GM19023 (cell line): Measurements from ENCODE around the gene QSOX2.

Experiments
- ATAC-seq: cut with Tn5 transposase; IDR thresholded peaks from one replicate; pipeline ENCODE4 v1.9.1; 2021; ENCODE audit warnings: mild to moderate bottlenecking, moderate library complexity; ENCODE audit not compliant: unreplicated experiment

QSOX2 gene

GRCh38 chr9:136225748-136226679, 19.6 kb downstream of the QSOX2 start:
- peak; percentile 74 for ATAC-seq

GRCh38 chr9:136225366-136225747, 20.3 kb downstream of the QSOX2 start:
- ATAC-seq: peak; percentile 44

DNA sequence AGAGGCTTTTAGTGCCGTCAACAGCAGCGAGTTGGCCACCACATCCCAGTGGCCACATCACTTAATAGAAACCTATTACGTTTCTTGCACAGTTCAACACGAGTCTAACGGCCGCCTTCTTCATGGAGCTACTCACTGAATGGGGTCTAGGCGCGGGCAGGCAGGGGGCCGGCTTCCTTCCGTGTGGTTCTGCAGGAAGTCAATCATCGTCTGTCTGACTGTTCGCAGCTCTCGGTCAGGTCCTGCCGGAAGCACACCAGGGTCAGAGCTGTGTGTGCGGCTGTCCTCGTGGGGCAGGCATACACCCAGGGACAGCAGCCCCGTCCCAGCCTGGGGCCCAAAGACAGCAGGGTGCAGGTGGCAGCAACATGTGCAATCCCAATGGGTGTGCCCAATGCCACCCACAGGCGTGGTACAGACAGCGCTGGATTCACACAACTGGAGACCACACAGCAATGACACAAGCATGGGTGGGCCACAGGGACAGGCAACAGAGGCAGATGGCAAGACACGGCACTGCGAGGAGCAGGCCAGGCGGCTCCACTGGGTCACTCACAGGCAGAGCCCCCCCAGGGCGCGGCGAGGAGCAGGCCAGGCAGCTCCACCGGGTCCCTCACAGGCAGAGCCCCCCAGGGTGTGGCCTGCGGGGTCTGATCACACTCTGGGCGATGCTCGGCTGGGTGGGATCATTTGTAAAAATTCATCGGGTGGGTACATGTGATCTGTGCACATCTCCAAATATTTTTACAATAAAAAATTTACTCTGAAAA, 21.6 kb downstream of the QSOX2 start:
- ATAC-seq: no peak

DNA sequence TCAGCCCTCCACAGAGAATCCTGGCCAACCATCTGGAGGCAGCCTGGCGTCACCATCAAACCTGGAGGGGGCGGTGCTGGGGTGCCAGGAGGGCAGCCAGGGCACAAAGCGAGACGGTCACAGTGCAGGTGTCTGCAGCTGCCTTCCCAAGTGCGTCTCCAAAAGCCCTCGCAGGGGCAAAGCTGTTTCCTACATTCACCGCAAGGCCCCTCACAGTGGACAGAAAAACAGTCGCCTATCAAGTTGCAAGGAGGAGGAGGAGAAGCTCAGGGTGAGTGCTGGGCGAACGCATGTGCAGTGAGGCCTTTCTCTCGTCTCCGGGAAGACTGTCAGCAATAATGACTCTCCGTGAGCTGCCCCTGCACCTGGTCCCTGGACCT, 22.7 kb downstream of the QSOX2 start:
- ATAC-seq: no peak

GRCh38 chr9:136222166-136222905, 23.3 kb downstream of the QSOX2 start:
- no peak for ATAC-seq

- ATAC-seq: no peak
Measured at GRCh38 chr9:136220017-136220729, 25.4 kb downstream of the QSOX2 start.

- ATAC-seq: no peak
Measured at GRCh38 chr9:136219276-136219675, 26.3 kb downstream of the QSOX2 start.

DNA sequence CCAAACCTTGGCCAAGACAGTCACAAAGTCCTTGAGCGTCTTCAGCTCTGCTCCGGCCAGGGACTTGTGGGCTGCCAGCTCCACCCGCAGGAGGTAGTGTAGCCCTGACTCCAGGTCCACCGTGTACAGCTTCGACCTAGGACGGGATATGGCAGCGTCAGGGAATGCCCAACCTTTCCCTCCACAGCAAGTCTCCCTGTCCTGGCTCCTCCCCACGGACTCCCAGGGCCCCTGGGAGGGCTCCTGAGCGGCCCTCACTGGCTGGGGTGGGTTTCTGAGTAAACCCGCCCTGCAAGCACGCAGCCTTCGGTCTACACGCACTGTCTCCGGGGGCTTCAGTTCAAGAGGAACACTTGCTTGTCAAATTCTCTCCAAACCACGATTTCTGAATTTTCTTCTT, 26.9 kb downstream of the QSOX2 start:
- no peak for ATAC-seq

DNA sequence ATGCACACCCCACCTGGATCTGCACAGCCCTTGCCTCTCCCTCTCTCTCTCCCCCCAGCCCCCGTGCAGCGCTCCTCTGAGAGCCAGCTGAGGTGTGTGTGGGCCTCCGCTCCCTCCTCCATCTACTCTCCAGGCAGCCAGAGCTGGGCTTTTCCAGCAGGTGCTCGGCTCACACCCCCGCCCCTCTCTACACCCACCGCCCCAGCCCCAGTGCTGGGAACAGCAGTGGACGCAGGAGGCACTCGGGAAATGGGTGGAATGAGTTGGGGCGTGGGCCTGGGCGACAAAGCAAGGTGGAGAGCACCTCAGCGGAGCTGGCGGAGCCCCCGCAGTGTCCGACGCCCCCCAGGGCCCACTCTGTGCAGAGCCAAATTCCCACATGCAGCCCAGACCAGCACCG, 27.3 kb downstream of the QSOX2 start:
- ATAC-seq: no peak

- no peak for ATAC-seq
Measured at GRCh38 chr9:136216541-136217244, 28.9 kb downstream of the QSOX2 start.

DNA sequence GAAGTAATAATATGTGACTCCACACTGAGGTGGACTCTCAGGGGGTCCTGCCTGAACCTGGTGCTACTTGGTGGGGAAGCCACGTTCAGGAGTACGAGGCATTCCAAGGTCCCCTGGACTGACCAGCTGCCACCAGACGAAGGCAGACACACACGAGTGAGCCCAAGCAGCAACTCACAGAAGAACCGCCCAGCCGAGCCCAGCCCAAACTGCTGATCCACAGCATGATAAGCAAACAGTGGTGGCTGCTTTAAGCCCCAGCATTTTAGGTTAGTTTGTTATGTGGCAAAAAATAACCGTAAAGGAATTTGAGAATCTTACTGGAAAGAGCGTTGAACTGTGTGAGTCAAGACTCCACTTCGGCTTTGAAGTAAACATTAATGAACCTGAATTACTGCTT, 31.9 kb downstream of the QSOX2 start:
- no peak for ATAC-seq

GRCh38 chr9:136212345-136212950, 33.2 kb downstream of the QSOX2 start:
- ATAC-seq: no peak

- ATAC-seq: no peak
Measured at GRCh38 chr9:136211441-136212344, 33.9 kb downstream of the QSOX2 start.

DNA sequence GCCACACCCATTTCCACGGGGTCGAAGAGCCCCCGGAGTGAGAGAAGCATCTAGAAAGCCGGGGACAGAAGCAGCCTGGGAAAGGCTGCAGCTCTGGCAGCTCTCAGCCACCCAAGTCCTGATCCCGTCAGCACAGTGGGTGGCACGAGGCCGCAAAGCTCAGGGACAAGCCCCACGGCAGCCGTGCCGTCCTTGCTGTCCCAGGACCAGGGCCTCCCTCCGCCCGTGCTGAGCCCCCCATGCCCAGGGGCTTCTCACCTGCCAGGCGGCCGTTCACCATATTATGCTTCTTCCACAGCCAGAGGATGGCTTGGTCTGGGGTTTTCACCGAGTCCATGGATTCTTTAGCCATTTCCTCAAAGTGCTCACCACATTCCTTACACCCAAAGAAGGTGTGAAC, 34.6 kb downstream of the QSOX2 start:
- no peak for ATAC-seq

GRCh38 chr9:136210276-136210675, 35.3 kb downstream of the QSOX2 start:
- ATAC-seq: no peak

DNA sequence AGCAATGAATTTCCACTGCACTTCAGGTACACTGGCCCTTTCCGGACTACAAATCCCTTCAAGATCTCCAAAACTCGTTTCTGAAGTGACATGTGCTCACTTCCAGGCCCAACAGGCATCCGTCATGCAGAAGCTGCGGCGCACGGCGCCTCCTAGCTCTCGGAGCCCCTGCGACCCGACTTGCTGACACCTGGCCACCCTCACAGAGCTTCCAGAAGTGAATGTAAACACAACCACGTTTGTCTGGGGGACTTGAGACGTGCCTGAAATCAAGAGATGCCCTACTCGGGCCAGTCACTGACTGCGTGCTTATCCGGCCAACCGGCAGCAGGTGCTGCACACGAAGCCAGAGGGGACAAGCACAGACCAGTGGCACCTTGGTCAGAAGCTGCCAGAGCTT, 35.8 kb downstream of the QSOX2 start:
- no peak for ATAC-seq

DNA sequence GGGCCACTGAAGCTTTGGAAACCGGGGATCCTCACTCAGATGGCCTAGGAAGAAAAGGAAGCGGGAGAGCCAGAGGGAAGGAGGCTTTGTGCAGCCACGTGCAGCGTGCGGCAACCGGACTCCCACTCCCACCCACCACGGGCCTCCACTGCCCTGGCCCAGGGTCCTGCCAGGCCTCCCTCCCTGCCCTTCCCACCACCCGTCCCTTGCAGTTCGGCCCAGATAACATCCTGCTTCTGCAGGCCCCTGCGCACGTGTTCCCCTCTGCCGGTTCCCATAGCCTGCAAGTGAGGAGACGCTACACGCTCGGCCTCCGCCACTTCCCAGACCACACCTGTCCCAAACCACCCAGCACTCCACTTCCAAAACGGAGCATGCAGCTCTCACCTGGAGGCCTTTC, 36.4 kb downstream of the QSOX2 start:
- ATAC-seq: no peak

DNA sequence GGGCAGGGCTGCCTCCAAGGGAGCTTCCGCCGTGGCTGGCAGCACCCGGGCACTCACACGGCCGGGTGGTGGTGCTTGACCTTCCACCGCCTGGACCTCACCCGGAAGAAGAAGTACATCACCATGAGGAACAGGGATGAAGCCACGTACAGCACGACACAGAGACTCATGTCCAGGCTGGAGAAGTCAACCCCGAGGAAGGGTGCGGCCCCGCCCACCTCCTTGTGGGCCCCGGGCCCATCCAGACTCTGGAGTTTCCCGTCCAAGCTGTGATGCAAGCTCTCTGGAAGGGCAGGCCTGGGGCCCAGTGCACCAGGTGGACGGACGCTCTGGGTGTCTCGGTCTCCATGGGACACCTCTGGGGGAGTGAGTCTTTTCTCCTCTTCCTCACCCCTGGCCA, 36.9 kb downstream of the QSOX2 start:
- no peak for ATAC-seq

GRCh38 chr9:136207616-136208015, 38.0 kb downstream of the QSOX2 start:
- ATAC-seq: no peak
